DND-41 (cell line): ENCODE measurements around the gene GREB1L.

Experiments
- CTCF ChIP-seq: IDR thresholded peaks from 2 replicates; pipeline ENCODE4 v1.5.1; 2012; ENCODE audit warnings: borderline replicate concordance, low read length, moderate library complexity, mild to moderate bottlenecking; ENCODE audit not compliant: poor library complexity, severe bottlenecking; ENCODE audit errors: extremely low read depth
- EZH2 ChIP-seq: IDR thresholded peaks from 3 replicates; pipeline ENCODE4 v1.6.1; 2012; ENCODE audit warnings: borderline replicate concordance, low read depth, mild to moderate bottlenecking, moderate library complexity, low read length, inconsistent platforms; ENCODE audit not compliant: severe bottlenecking

DNA sequence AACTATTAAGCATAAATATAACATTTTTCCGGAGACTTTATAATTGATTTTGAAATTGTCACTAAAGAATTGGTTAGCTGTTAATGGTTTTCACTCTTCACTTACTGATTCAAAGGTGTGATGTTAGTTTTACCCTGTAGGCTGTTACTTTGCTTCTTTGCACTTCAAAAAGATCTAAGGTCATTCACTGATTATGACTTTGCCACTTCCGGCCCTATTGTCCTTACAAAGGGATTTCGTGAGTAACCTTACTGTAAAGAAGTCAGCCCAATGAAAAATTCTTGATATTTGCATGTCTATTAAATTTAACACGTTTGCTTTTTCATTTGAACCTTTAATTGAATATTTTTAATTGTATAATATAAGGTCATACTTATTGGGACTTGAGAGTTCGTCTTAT lies 61.4 kb downstream of the GREB1L start:
- TF ChIP-seq EZH2: no peak
- TF ChIP-seq CTCF: no peak
